Neural progenitor cell (in vitro differentiated cells): ENCODE data around the gene POLDIP2. TPM values are rescaled to one million over a fixed set of nuclear protein-coding genes. Genes with fewer than 3 reads are reported as not detected.

Source experiments
- DNase-seq: peaks from one replicate; pipeline ENCODE4 v3.0.0-alpha.2; 2016; ENCODE audit warnings: low spot score
- H2AFZ ChIP-seq: fragments of 200-600 bp; sonication (generic); replicated peaks from 2 replicates; pipeline ENCODE4 v1.6.1; 2016; ENCODE audit warnings: antibody characterized with exemption
- H3F3A ChIP-seq: fragments of 200-600 bp; sonication (generic); 2 replicates; pipeline ENCODE4 v1.6.1; 2016; ENCODE audit warnings: antibody characterized with exemption, low read depth
- H3K27ac ChIP-seq: fragments of 200-600 bp; sonication (generic); 2 replicates; pipeline ENCODE4 v1.5.1; 2016; ENCODE audit warnings: mild to moderate bottlenecking
- H3K27me3 ChIP-seq: fragments of 200-600 bp; sonication (generic); 2 replicates; pipeline ENCODE4 v1.6.1; 2016; ENCODE audit warnings: mild to moderate bottlenecking, moderate library complexity
- H3K36me3 ChIP-seq: fragments of 200-600 bp; sonication (generic); 2 replicates; pipeline ENCODE4 v1.5.1; 2016
- H3K4me1 ChIP-seq: fragments of 200-600 bp; sonication (generic); 2 replicates; pipeline ENCODE4 v1.6.1; 2016; ENCODE audit warnings: mixed run types
- H3K4me2 ChIP-seq: fragments of 200-600 bp; sonication (generic); 2 replicates; pipeline ENCODE4 v1.6.1; 2016
- H3K4me3 ChIP-seq: fragments of 200-600 bp; sonication (generic); 2 replicates; pipeline ENCODE4 v1.5.1; 2016
- H3K79me2 ChIP-seq: fragments of 200-600 bp; sonication (generic); 2 replicates; pipeline ENCODE4 v1.6.1; 2016; ENCODE audit warnings: low read depth
- H3K9ac ChIP-seq: fragments of 200-600 bp; sonication (generic); 2 replicates; pipeline ENCODE4 v1.6.1; 2016
- H3K9me3 ChIP-seq: fragments of 200-600 bp; sonication (generic); 2 replicates; pipeline ENCODE4 v1.5.1; 2016; ENCODE audit warnings: low read depth
- H4K20me1 ChIP-seq: fragments of 200-600 bp; sonication (generic); 2 replicates; pipeline ENCODE4 v1.6.1; 2016; ENCODE audit warnings: low read depth
- H3K27ac Mint-ChIP-seq: 3 replicates; pipeline ENCODE4 v1.8.0; 2021; ENCODE audit warnings: mixed read lengths
- H3K27me3 Mint-ChIP-seq: 2 replicates; pipeline ENCODE4 v1.8.0; 2022; ENCODE audit warnings: low read depth, mild to moderate bottlenecking, inconsistent platforms, moderate library complexity, mixed read lengths; ENCODE audit not compliant: insufficient read depth
- H3K36me3 Mint-ChIP-seq: 3 replicates; pipeline ENCODE4 v1.8.0; 2021; ENCODE audit warnings: mixed read lengths
- H3K4me1 Mint-ChIP-seq: 3 replicates; pipeline ENCODE4 v1.8.0; 2021; ENCODE audit warnings: mixed read lengths
- H3K4me3 Mint-ChIP-seq: 3 replicates; pipeline ENCODE4 v1.8.0; 2021; ENCODE audit warnings: mild to moderate bottlenecking, moderate library complexity, mixed read lengths
- H3K9me3 Mint-ChIP-seq: 3 replicates; pipeline ENCODE4 v1.8.0; 2020; ENCODE audit warnings: mixed read lengths
- EZH2 ChIP-seq: fragments of 200-600 bp; sonication (generic); IDR thresholded peaks from 2 replicates; pipeline ENCODE4 v1.6.1; 2017; ENCODE audit warnings: antibody characterized with exemption, mild to moderate bottlenecking, moderate library complexity
- EZH2phosphoT487 ChIP-seq: fragments of 200-600 bp; sonication (generic); IDR thresholded peaks from 2 replicates; pipeline ENCODE4 v1.6.1; 2017; ENCODE audit warnings: antibody characterized with exemption
- total RNA-seq: library from RNA; depleted of rRNA; stranded (reverse); fragments of >200 nt; gene quantifications from 2 replicates; pipeline ENCODE4 v1.2.3, GENCODE V29; 2015; ENCODE audit warnings: low replicate concordance
- TF ChIP-seq, protein P1 (sequence below): fragments of 200-600 bp; sonication (generic); IDR thresholded peaks from 2 replicates; pipeline ENCODE4 v1.5.1; 2017; ENCODE audit warnings: antibody characterized with exemption, mild to moderate bottlenecking

Gene POLDIP2
- total RNA-seq, 1 donor from 2014 or later, result 44.6 TPM

DNA sequence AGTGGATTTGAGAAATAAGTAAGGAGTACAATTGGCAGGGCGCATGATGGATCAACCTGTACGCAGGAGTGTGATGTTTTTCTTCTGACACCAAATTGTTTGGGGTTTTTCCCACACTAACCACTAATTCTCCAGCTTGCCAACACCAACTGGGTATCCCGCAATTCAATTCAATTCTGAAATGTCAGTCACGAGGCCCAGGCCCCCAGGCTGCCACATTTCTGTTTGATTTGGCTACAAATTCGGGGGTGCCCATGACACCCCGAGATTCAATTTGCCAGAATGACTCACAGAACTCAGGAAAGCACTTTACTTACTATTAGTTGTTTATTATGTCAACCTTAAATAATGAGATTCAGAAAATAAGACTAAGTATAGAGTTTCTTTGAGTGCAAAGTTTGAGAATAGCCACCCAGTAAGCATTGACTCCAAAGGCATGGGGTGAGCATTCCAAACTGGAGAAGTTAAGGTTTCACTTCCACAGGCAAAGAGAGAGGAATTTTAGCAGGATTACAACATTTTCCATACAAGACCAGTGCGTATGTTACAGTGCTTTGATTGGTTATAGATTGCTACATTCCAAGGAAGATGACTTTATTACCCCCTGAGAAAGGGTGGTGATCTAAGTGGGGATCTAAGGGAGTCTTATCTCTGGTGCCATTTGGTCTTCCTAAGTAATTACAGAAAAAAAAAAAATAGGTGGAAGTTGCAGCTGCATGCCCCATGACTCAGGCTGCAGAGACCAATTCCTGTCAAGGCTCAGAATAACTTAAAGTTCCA, 37.2 kb upstream of the POLDIP2 start:
- H3K4me2 ChIP-seq, result no peak overlapping the region
- peaks cover 13% of the 10 kb centered on the region for H3K4me1 Mint-ChIP-seq
- no peaks in the 10 kb centered on the region for H3K79me2 ChIP-seq

DNA sequence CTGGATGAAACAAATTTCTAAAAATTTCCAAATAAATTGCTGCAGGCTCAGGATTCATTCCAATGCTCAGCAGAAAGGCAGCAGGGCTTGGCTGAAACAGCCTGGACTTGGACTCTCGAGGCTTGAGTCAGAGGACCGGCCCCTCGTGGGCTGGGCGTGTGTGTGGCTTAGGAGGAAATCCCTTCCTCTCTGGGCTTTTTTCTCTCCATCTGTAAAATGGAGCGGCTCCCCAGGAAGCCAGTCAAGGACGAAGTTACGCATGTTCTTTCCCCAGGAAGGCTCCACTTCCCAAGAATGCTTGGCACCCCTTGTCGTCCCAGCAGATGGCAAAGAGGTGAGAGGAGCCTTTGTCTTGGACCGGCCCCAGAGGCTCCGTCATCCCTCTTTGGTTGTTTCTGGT, 35.2 kb upstream of the POLDIP2 start:
- H3K9ac ChIP-seq, result no peak overlapping the region
- H3K36me3 ChIP-seq, result no peaks in the 10 kb centered on the region
- Mint-ChIP-seq H3K27me3 (peaks cover 2% of the 10 kb centered on the region), H3K27ac (no peak overlapping the region), H3K36me3 (peaks cover 23% of the 10 kb centered on the region), H3K4me1 (peaks cover 2% of the 10 kb centered on the region), H3K9me3 (no peaks in the 10 kb centered on the region), H3K4me3 (no peak overlapping the region)
- H3K79me2 ChIP-seq, result no peaks in the 10 kb centered on the region
- H4K20me1 ChIP-seq, result no peaks in the 10 kb centered on the region
- H3K27me3 ChIP-seq, result no peaks in the 10 kb centered on the region
- no peak overlapping the region for H3K4me2 ChIP-seq
- H3K27ac ChIP-seq, result no peak overlapping the region
- TF ChIP-seq, protein P1, sequence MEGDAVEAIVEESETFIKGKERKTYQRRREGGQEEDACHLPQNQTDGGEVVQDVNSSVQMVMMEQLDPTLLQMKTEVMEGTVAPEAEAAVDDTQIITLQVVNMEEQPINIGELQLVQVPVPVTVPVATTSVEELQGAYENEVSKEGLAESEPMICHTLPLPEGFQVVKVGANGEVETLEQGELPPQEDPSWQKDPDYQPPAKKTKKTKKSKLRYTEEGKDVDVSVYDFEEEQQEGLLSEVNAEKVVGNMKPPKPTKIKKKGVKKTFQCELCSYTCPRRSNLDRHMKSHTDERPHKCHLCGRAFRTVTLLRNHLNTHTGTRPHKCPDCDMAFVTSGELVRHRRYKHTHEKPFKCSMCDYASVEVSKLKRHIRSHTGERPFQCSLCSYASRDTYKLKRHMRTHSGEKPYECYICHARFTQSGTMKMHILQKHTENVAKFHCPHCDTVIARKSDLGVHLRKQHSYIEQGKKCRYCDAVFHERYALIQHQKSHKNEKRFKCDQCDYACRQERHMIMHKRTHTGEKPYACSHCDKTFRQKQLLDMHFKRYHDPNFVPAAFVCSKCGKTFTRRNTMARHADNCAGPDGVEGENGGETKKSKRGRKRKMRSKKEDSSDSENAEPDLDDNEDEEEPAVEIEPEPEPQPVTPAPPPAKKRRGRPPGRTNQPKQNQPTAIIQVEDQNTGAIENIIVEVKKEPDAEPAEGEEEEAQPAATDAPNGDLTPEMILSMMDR, result no peak
- TF ChIP-seq EZH2 (no peak), EZH2phosphoT487 (no peak)
- no peak for DNase-seq
- no peak overlapping the region for H2AFZ ChIP-seq
- no peaks in the 10 kb centered on the region for H3K9me3 ChIP-seq
- H3K4me3 ChIP-seq, result no peak overlapping the region
- H3F3A ChIP-seq, result no peaks in the 10 kb centered on the region
- no peaks in the 10 kb centered on the region for H3K4me1 ChIP-seq

More for the DNA sequence above, 37.2 kb upstream of the POLDIP2 start:
- no peaks in the 10 kb centered on the region for H3K9me3 ChIP-seq
- H3K36me3 ChIP-seq, result no peaks in the 10 kb centered on the region
- Mint-ChIP-seq H3K4me3 (no peak overlapping the region), H3K36me3 (peaks cover 25% of the 10 kb centered on the region), H3K27ac (no peak overlapping the region), H3K9me3 (no peaks in the 10 kb centered on the region), H3K27me3 (peaks cover 13% of the 10 kb centered on the region)
- no peaks in the 10 kb centered on the region for H3K4me1 ChIP-seq
- H3F3A ChIP-seq, result no peaks in the 10 kb centered on the region
- H3K9ac ChIP-seq, result no peak overlapping the region
- H4K20me1 ChIP-seq, result no peaks in the 10 kb centered on the region
- H3K4me3 ChIP-seq, result no peak overlapping the region
- TF ChIP-seq EZH2phosphoT487, result no peak
- no peak overlapping the region for H2AFZ ChIP-seq
- no peak for DNase-seq
- H3K27me3 ChIP-seq, result no peaks in the 10 kb centered on the region
- H3K27ac ChIP-seq, result no peak overlapping the region

DNA sequence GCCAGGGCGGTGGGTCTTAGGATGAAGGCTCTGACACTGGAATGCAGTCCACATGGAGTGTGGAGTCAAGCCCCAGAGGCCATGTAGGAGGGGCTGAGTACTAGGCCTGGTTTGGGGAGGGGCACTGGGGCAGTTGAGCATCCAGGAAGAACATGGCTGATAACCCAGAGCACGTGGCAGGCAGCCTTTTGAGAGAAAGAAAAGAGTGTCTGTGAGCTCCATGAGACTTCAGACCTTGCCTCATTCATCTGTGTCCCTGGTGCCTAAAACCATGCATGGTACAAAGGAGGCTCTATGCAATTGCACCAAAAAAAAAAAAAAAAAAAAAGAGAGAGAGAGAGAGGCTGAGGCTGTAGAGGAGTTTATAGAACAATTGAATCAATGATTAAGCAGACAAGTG, 34.1 kb upstream of the POLDIP2 start:
- Histone ChIP-seq H3K27me3 (peaks cover 10% of the 10 kb centered on the region), H3K9ac (no peak overlapping the region), H3K36me3 (no peaks in the 10 kb centered on the region), H3K27ac (no peak overlapping the region), H3K4me3 (no peak overlapping the region), H3K4me2 (no peak overlapping the region), H3K9me3 (no peaks in the 10 kb centered on the region), H3K4me1 (no peaks in the 10 kb centered on the region), H4K20me1 (no peaks in the 10 kb centered on the region), H3K79me2 (no peaks in the 10 kb centered on the region), H2AFZ (no peak overlapping the region), H3F3A (no peaks in the 10 kb centered on the region)
- H3K36me3 Mint-ChIP-seq, result peaks cover 23% of the 10 kb centered on the region
- no peak overlapping the region for H3K4me3 Mint-ChIP-seq
- DNase-seq, result no peak
- H3K9me3 Mint-ChIP-seq, result no peaks in the 10 kb centered on the region
- no peak for TF ChIP-seq EZH2phosphoT487
- TF ChIP-seq, protein P1, result no peak
- no peak for TF ChIP-seq EZH2
- no peak overlapping the region for H3K27ac Mint-ChIP-seq
- H3K4me1 Mint-ChIP-seq, result no peaks in the 10 kb centered on the region
- peaks cover 2% of the 10 kb centered on the region for H3K27me3 Mint-ChIP-seq

DNA sequence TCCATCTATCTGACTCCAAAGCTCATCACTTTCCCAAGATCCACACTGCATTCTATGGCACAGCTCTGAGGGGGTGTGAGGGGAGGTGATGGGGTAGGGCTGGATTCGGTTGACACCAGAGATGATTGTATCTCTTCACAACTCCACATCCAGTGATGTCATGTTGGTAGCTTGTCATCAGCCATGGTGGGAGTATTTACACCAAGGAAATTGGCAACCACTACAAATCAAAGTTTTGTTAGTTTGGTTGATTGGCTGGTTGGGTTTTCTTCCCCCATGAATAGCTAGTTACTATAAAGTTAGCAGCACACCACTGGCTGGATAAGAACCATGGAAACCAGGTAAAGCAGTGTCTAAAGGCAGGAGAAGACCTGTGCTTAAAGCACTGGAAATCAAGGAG, 33.7 kb upstream of the POLDIP2 start:
- Histone ChIP-seq H3F3A (no peaks in the 10 kb centered on the region), H3K4me3 (no peak overlapping the region), H4K20me1 (peaks cover 2% of the 10 kb centered on the region), H3K9ac (no peak overlapping the region), H3K27ac (no peak overlapping the region), H3K79me2 (no peaks in the 10 kb centered on the region), H3K27me3 (peaks cover 14% of the 10 kb centered on the region), H2AFZ (no peak overlapping the region), H3K9me3 (no peaks in the 10 kb centered on the region), H3K4me2 (no peak overlapping the region), H3K4me1 (no peaks in the 10 kb centered on the region), H3K36me3 (no peaks in the 10 kb centered on the region)
- Mint-ChIP-seq H3K4me1 (no peaks in the 10 kb centered on the region), H3K27ac (no peak overlapping the region), H3K4me3 (no peak overlapping the region), H3K36me3 (peaks cover 23% of the 10 kb centered on the region), H3K9me3 (no peaks in the 10 kb centered on the region), H3K27me3 (peaks cover 2% of the 10 kb centered on the region)
- TF ChIP-seq EZH2phosphoT487 (no peak), EZH2 (no peak)
- TF ChIP-seq, protein P1, result no peak
- DNase-seq, result no peak
